H1 (cell line): ENCODE results near the gene CDON. TPM values are rescaled to one million over a fixed set of nuclear protein-coding genes. Genes with fewer than 3 reads are reported as not detected.

ENCODE experiments used
- CTCF ChIA-PET: fragments of 300-600 bp; sonication (Branson Sonifier 250); formaldehyde crosslinking; loops from one replicate; lab custom pipeline; 2021; ENCODE audit not compliant: partially characterized antibody; lab: Charles Lee
- POLR2A ChIA-PET: fragments of 300-600 bp; sonication (Branson Sonifier 250); formaldehyde crosslinking; loops from one replicate; lab custom pipeline; 2021; ENCODE audit warnings: inconsistent platforms; ENCODE audit not compliant: partially characterized antibody; lab: Charles Lee
- DNase-seq, 2 experiments: peaks; one replicate each; pipeline versions ENCODE4 v3.0.0 to v3.0.0-alpha.2; 2010 to 2022; ENCODE audit warnings: low spot score in 2 of 2, low read depth in 1 of 2, mixed read lengths in 1 of 2
- FAIRE-seq: peaks from 2 replicates; lab custom pipeline; 2011; peaks lifted over from hg19 to GRCh38; lab: Jason Lieb, UNC
- H2AFZ ChIP-seq: 2 replicates; pipeline ENCODE4 v1.8.1; 2012; ENCODE audit warnings: low read length, inconsistent platforms
- H2AK5ac ChIP-seq: 2 replicates; pipeline ENCODE4 v1.6.1; 2013; ENCODE audit warnings: low read depth, low read length
- H2BK120ac ChIP-seq: replicated peaks from 2 replicates; pipeline ENCODE3; 2013; ENCODE audit warnings: low read depth, low read length, inconsistent platforms
- H2BK12ac ChIP-seq: 2 replicates; pipeline ENCODE4 v1.6.1; 2013; ENCODE audit warnings: low read depth, low read length
- H2BK15ac ChIP-seq: 2 replicates; pipeline ENCODE4 v1.6.1; 2013; ENCODE audit warnings: low read length
- H2BK20ac ChIP-seq: 2 replicates; pipeline ENCODE4 v1.6.1; 2013; ENCODE audit warnings: low read length
- H2BK5ac ChIP-seq: 2 replicates; pipeline ENCODE4 v1.6.1; 2013; ENCODE audit warnings: low read depth, low read length
- H3K14ac ChIP-seq: 2 replicates; pipeline ENCODE4 v1.6.1; 2013; ENCODE audit warnings: inconsistent platforms; ENCODE audit not compliant: insufficient read length
- H3K18ac ChIP-seq: 2 replicates; pipeline ENCODE4 v1.6.1; 2013; ENCODE audit warnings: low read length; ENCODE audit errors: extremely low read depth
- H3K23ac ChIP-seq: 2 replicates; pipeline ENCODE4 v1.6.1; 2013; ENCODE audit warnings: inconsistent platforms; ENCODE audit not compliant: insufficient read length
- H3K23me2 ChIP-seq: 2 replicates; pipeline ENCODE4 v1.6.1; 2013; ENCODE audit warnings: low read depth, low read length
- H3K27ac ChIP-seq: 2 replicates; pipeline ENCODE4 v1.6.1; 2011; ENCODE audit warnings: low read depth, low read length, inconsistent platforms
- H3K27me3 ChIP-seq, 4 experiments: replicated peaks in 1 of 4; 1 replicate in 1 of 4; 2 replicates in 3 of 4; pipeline versions ENCODE4 v1.6.1 to v1.8.1; 2011 to 2013; ENCODE audit warnings: low read length in 3 of 4, mild to moderate bottlenecking in 3 of 4, inconsistent platforms in 2 of 4, mixed read lengths in 2 of 4, moderate library complexity in 1 of 4; ENCODE audit not compliant: control insufficient read depth in 3 of 4, insufficient read depth in 3 of 4; ENCODE audit errors: extremely low read depth in 1 of 4
- H3K36me3 ChIP-seq, 4 experiments: 2 replicates each; pipeline versions ENCODE4 v1.6.1 to v1.8.1; 2011 to 2013; ENCODE audit warnings: mild to moderate bottlenecking in 4 of 4, low read length in 3 of 4, moderate library complexity in 2 of 4, control low read depth in 1 of 4, inconsistent platforms in 1 of 4; ENCODE audit not compliant: insufficient read depth in 4 of 4, control insufficient read depth in 2 of 4
- H3K4ac ChIP-seq: replicated peaks from 2 replicates; pipeline ENCODE3; 2013; ENCODE audit warnings: low read length, low read depth, mixed read lengths, inconsistent platforms; ENCODE audit not compliant: insufficient read length
- H3K4me1 ChIP-seq, 4 experiments: replicated peaks in 1 of 4; 1 replicate in 1 of 4; 2 replicates in 3 of 4; pipeline versions ENCODE4 v1.6.1 to v1.8.1; 2011 to 2013; ENCODE audit warnings: low read length in 3 of 4, inconsistent platforms in 2 of 4, mixed read lengths in 1 of 4; ENCODE audit not compliant: insufficient read depth in 4 of 4, control insufficient read depth in 3 of 4
- H3K4me2 ChIP-seq, 2 experiments: 2 replicates each; pipeline versions ENCODE4 v1.6.1 to v1.8.1; 2011 to 2013; ENCODE audit warnings: low read depth in 2 of 2, low read length in 2 of 2, control low read depth in 1 of 2, inconsistent platforms in 1 of 2, mild to moderate bottlenecking in 1 of 2; ENCODE audit not compliant: insufficient read depth in 1 of 2
- H3K4me3 ChIP-seq, 4 experiments: fragments of 200-600, 300-600 bp in 1 of 4; sonication (generic), shearing (Covaris generic), sonication (Bioruptor Twin) in 1 of 4; 2 replicates each; pipeline versions ENCODE4 v1.5.1 to v1.8.1; 2011 to 2016; ENCODE audit warnings: low read length in 4 of 4, low read depth in 3 of 4, control low read depth in 2 of 4, inconsistent platforms in 2 of 4, mild to moderate bottlenecking in 2 of 4, mixed read lengths in 1 of 4, moderate library complexity in 1 of 4; ENCODE audit not compliant: insufficient read depth in 2 of 4; ENCODE audit errors: extremely low read depth in 1 of 4
- H3K56ac ChIP-seq: replicated peaks from 2 replicates; pipeline ENCODE3; 2013; ENCODE audit warnings: low read depth, mild to moderate bottlenecking, mixed read lengths, low read length, inconsistent platforms; ENCODE audit not compliant: insufficient read length
- H3K79me1 ChIP-seq: 2 replicates; pipeline ENCODE4 v1.6.1; 2013; ENCODE audit warnings: low read depth, low read length, control low read depth
- H3K79me2 ChIP-seq, 2 experiments: 2 replicates each; pipeline versions ENCODE4 v1.6.1 to v1.8.1; 2012 to 2013; ENCODE audit warnings: low read length in 2 of 2, mild to moderate bottlenecking in 2 of 2, inconsistent platforms in 1 of 2; ENCODE audit not compliant: insufficient read depth in 2 of 2, control insufficient read depth in 1 of 2
- H3K9ac ChIP-seq, 4 experiments: replicated peaks in 1 of 4; 1 replicate in 1 of 4; 2 replicates in 3 of 4; pipeline versions ENCODE4 v1.6.1 to v1.8.1; 2011 to 2013; ENCODE audit warnings: low read depth in 3 of 4, low read length in 3 of 4, control low read depth in 2 of 4, mild to moderate bottlenecking in 2 of 4, moderate library complexity in 2 of 4, inconsistent platforms in 1 of 4; ENCODE audit errors: extremely low read depth in 1 of 4
- H3K9me3 ChIP-seq, 2 experiments: 2 replicates each; pipeline versions ENCODE4 v1.6.1 to v1.8.1; 2012 to 2013; ENCODE audit warnings: mild to moderate bottlenecking in 2 of 2, moderate library complexity in 2 of 2, control low read depth in 1 of 2, inconsistent platforms in 1 of 2, low read depth in 1 of 2, low read length in 1 of 2, mixed read lengths in 1 of 2; ENCODE audit not compliant: insufficient read depth in 2 of 2
- H4K20me1 ChIP-seq, 2 experiments: replicated peaks in 1 of 2; 2 replicates each; pipeline versions ENCODE3 to v1.8.1; 2011 to 2013; ENCODE audit warnings: inconsistent platforms in 2 of 2, low read length in 2 of 2, mild to moderate bottlenecking in 1 of 2; ENCODE audit not compliant: insufficient read depth in 2 of 2, control insufficient read depth in 1 of 2
- H4K5ac ChIP-seq: 2 replicates; pipeline ENCODE4 v1.6.1; 2013; ENCODE audit warnings: low read length, low read depth, mixed read lengths, inconsistent platforms; ENCODE audit not compliant: insufficient read length
- H4K8ac ChIP-seq: 2 replicates; pipeline ENCODE4 v1.8.0; 2013; ENCODE audit warnings: mild to moderate bottlenecking, moderate library complexity, low read length, inconsistent platforms; ENCODE audit not compliant: insufficient read depth; ENCODE audit errors: extremely low read depth
- H4K91ac ChIP-seq: replicated peaks from 2 replicates; pipeline ENCODE3; 2013; ENCODE audit warnings: low read length, mixed read lengths, inconsistent platforms; ENCODE audit not compliant: insufficient read length
- CREB1 ChIP-seq: IDR thresholded peaks from 2 replicates; pipeline ENCODE4 v1.6.1; 2012; ENCODE audit warnings: inconsistent platforms
- E2F6 ChIP-seq: IDR thresholded peaks from 2 replicates; pipeline ENCODE4 v1.6.1; 2012; ENCODE audit warnings: inconsistent platforms
- GTF2F1 ChIP-seq: IDR thresholded peaks from 2 replicates; pipeline ENCODE4 v1.6.1; 2012; ENCODE audit warnings: low read depth, low read length, improper control_type of control experiment, borderline replicate concordance
- HDAC2 ChIP-seq, 2 experiments: fragments of 300-600 bp in 1 of 2; sonication (generic) in 1 of 2; IDR thresholded peaks; 2 replicates each; pipeline ENCODE4 v1.6.1; 2011 to 2012; ENCODE audit warnings: low read depth in 2 of 2, low read length in 2 of 2, mild to moderate bottlenecking in 2 of 2, moderate library complexity in 2 of 2, borderline replicate concordance in 1 of 2, inconsistent platforms in 1 of 2
- JUND ChIP-seq: IDR thresholded peaks from 2 replicates; pipeline ENCODE4 v1.6.1; 2011; ENCODE audit warnings: mild to moderate bottlenecking, improper control_type of control experiment, low read length
- MAX ChIP-seq: IDR thresholded peaks from 2 replicates; pipeline ENCODE4 v1.6.1; 2012; ENCODE audit warnings: inconsistent platforms
- RAD21 ChIP-seq, 2 experiments: IDR thresholded peaks in 1 of 2; conservative IDR thresholded peaks in 1 of 2; 2 replicates each; pipeline ENCODE4 v1.6.1; 2011; ENCODE audit warnings: low read depth in 2 of 2, low read length in 2 of 2, improper control_type of control experiment in 1 of 2, inconsistent platforms in 1 of 2, mild to moderate bottlenecking in 1 of 2, moderate library complexity in 1 of 2
- WGBS, 2 experiments: shearing (Covaris generic) in 1 of 2; methylation state at CpG; one replicate each; pipeline versions ENCODE4 v1.1.6 to v1.1.7; 2013 to 2015; ENCODE audit warnings: low lambda C conversion rate in 2 of 2, mixed read lengths in 2 of 2, inconsistent platforms in 1 of 2, low coverage in 1 of 2, missing lambda C conversion rate in 1 of 2; ENCODE audit not compliant: insufficient replicate concordance in 2 of 2, insufficient coverage in 1 of 2, insufficient read length in 1 of 2; ENCODE audit errors: extremely low coverage in 1 of 2, missing lambda C conversion rate in 1 of 2; 5-methylcytosine and 5-hydroxymethylcytosine counted together
- polyA plus RNA-seq, 7 experiments: library from polyadenylated mRNA; depleted of rRNA in 3 of 7; stranded (reverse) in 5 of 7; unstranded in 2 of 7; fragments of >200 nt in 5 of 7; fragments of 200-250 nt in 2 of 7; gene quantifications; 1 replicate in 5 of 7; 2 replicates in 1 of 7; 4 replicates in 1 of 7; pipeline versions ENCODE4 v1.2.1 to v1.2.3, GENCODE V29; 2011 to 2013; ENCODE audit warnings: missing spikeins in 2 of 7, mixed read lengths in 2 of 7
- total RNA-seq: library from RNA; stranded (reverse); fragmentation: NEBNext Ultra II Directional; extraction: Animal tissue kit (Norgen Biotek cat#: 25700); gene quantifications from 2 replicates; pipeline ENCODE4 v1.2.1, GENCODE V29; 2021

CDON gene
- total and polyA plus RNA-seq, 2 of the 8 experiments (the other 6 are each of a cell fraction or from before 2014, with no cell fraction given), result 11.0 to 32.5 TPM

GRCh38 chr11:125941619-125942611 lies 120.8 kb downstream of the CDON start:
- peak overlapping the region; percentile 38 for H4K5ac ChIP-seq
- no peak overlapping the region for H3K23ac ChIP-seq
- H2BK20ac ChIP-seq, result peak overlapping the region; percentile 2
- no peaks in the 10 kb centered on the region for H3K36me3 ChIP-seq
- DNase-seq (peak; percentile 64 to 91), FAIRE-seq (peak; percentile 88)
- H3K56ac ChIP-seq, result no peak overlapping the region
- H3K79me1 ChIP-seq, result no peaks in the 10 kb centered on the region
- WGBS, 2 experiments, result 38% methylated on average over 20 of the region's 20 CpGs; no CpG with 5 or more reads in 1 of the 2 experiments
- no peak overlapping the region for H3K14ac ChIP-seq
- H3K9me3 ChIP-seq, result no peaks in the 10 kb centered on the region
- H3K79me2 ChIP-seq, result no peaks in the 10 kb centered on the region
- peak overlapping the region; percentile 84; the same call in 1 of the 2 replicates for H2BK5ac ChIP-seq
- H3K23me2 ChIP-seq, result no peaks in the 10 kb centered on the region
- peak overlapping the region; percentile 99 for H2AFZ ChIP-seq
- CTCF ChIA-PET, result interaction anchor here (0.6 to 8.2 kb wide), 39 partner anchors 8 to 270 kb away, joined by 3 to 76 read pairs (median 4); partner anchors contain the start of genes CDON, FAM118B and RPUSD4
- no peak overlapping the region for H2AK5ac ChIP-seq
- H4K20me1 ChIP-seq, result no peaks in the 10 kb centered on the region
- peak overlapping the region in 1 of 4 experiments; percentile 4; a peak in 1 of 7 replicates for H3K9ac ChIP-seq
- no peaks in the 10 kb centered on the region for H3K27me3 ChIP-seq
- peak overlapping the region; percentile 5 to 44 for H3K4me2 ChIP-seq
- H3K4me1 ChIP-seq, result peaks cover 7 to 11% (median 9%) of the 10 kb centered on the region in 4 experiments
- H3K4ac ChIP-seq, result no peak overlapping the region
- peak overlapping the region; percentile 96; the same call in 1 of the 2 replicates for H2BK15ac ChIP-seq
- H3K4me3 ChIP-seq, result no peak overlapping the region
- peak overlapping the region; percentile 78 for H2BK12ac ChIP-seq
- H3K18ac ChIP-seq, result peak overlapping the region; percentile 95
- peak overlapping the region; percentile 51 for H2BK120ac ChIP-seq
- POLR2A ChIA-PET, result interaction anchor here (1.1 to 1.7 kb wide), 3 partner anchors 9 to 327 kb away, joined by 4 read pairs; partner anchors contain the start of genes FOXRED1 and SRPRA
- H4K8ac ChIP-seq, result peak overlapping the region; percentile 92; the same call in 1 of the 2 replicates
- H3K27ac ChIP-seq, result no peak overlapping the region
- peak overlapping the region; percentile 97 for H4K91ac ChIP-seq
- TF ChIP-seq E2F6 (peak; percentile 48; the same call in 1 of the 2 replicates), HDAC2 (IDR thresholded peaks at IDR 0.05; ENCODE audit: borderline replicate concordance in 1 of 2, low read depth in 2 of 2, low read length in 2 of 2) (no peak), RAD21 (IDR thresholded peaks at IDR 0.05 in 1 of 2, conservative IDR thresholded peaks at IDR 0.05 in 1 of 2; ENCODE audit: low read depth in 2 of 2, low read length in 2 of 2) (peak; percentile 71 to 78), CREB1 (peak; percentile 43; the same call in 1 of the 2 replicates), MAX (peak; percentile 76), JUND (no peak), GTF2F1 (no peak)
